Dermis blood vessel endothelial cell (primary cell): ENCODE results near the gene LPIN1. TPM values are rescaled to one million over a fixed set of nuclear protein-coding genes. Genes with fewer than 3 reads are reported as not detected.

Experiments used
- DNase-seq: peaks from one replicate; pipeline ENCODE4 v3.0.0; 2010
- total RNA-seq: library from RNA; depleted of rRNA; stranded (reverse); fragments of >200 nt; gene quantifications from 2 replicates; pipeline ENCODE4 v1.2.3, GENCODE V29; 2014

Gene LPIN1
- total RNA-seq, 1 donor from 2014 or later, result 24.0 TPM

GRCh38 chr2:11762799-11763461 is 16.5 kb downstream of the LPIN1 start:
- DNase-seq, result peak; percentile 79

- no peak for DNase-seq
Measured at GRCh38 chr2:11764359-11764758, 17.9 kb downstream of the LPIN1 start.

GRCh38 chr2:11764920-11765319 is 18.5 kb downstream of the LPIN1 start:
- DNase-seq, result no peak

- no peak for DNase-seq
Measured at GRCh38 chr2:11765501-11765900, 19.1 kb downstream of the LPIN1 start.

- DNase-seq, result no peak
Measured at GRCh38 chr2:11766016-11766415, 19.6 kb downstream of the LPIN1 start.

GRCh38 chr2:11767779-11768178 is 21.3 kb downstream of the LPIN1 start:
- DNase-seq, result no peak

GRCh38 chr2:11768946-11769345 is 22.5 kb downstream of the LPIN1 start:
- DNase-seq, result no peak

- DNase-seq, result no peak
Measured at GRCh38 chr2:11769516-11769915, 23.1 kb downstream of the LPIN1 start.

GRCh38 chr2:11770531-11771188 is 24.2 kb downstream of the LPIN1 start:
- DNase-seq, result no peak

- DNase-seq, result no peak
Measured at GRCh38 chr2:11771971-11772615, 25.7 kb downstream of the LPIN1 start.

- no peak for DNase-seq
Measured at GRCh38 chr2:11773111-11773510, 26.7 kb downstream of the LPIN1 start.

- DNase-seq, result no peak
Measured at GRCh38 chr2:11773747-11774525, 27.5 kb downstream of the LPIN1 start.

- DNase-seq, result no peak
Measured at GRCh38 chr2:11774600-11774999, 28.2 kb downstream of the LPIN1 start.

GRCh38 chr2:11775384-11775783 is 29.0 kb downstream of the LPIN1 start:
- peak; percentile 70 for DNase-seq

GRCh38 chr2:11777066-11777782 is 30.8 kb downstream of the LPIN1 start:
- no peak for DNase-seq

- DNase-seq, result no peak
Measured at GRCh38 chr2:11777886-11778415, 31.5 kb downstream of the LPIN1 start.

- peak; percentile 33 for DNase-seq
Measured at GRCh38 chr2:11778416-11778815, 32.0 kb downstream of the LPIN1 start.

GRCh38 chr2:11778923-11779757 is 32.7 kb downstream of the LPIN1 start:
- peak; percentile 86 for DNase-seq

GRCh38 chr2:11781602-11782001 is 35.2 kb downstream of the LPIN1 start:
- DNase-seq, result no peak

- no peak for DNase-seq
Measured at GRCh38 chr2:11784280-11784679, 37.8 kb downstream of the LPIN1 start.
